HCT116 (cell line): Measurements from ENCODE around the gene DIPK1A. TPM values are rescaled to one million over a fixed set of nuclear protein-coding genes. Genes with fewer than 3 reads are reported as not detected.

ENCODE experiments used
- ATAC-seq: fragments of 200-7000 bp; cut with Tn5 transposase; 2 replicates; pipeline ENCODE4 v1.9.1; 2020; ENCODE audit warnings: mild to moderate bottlenecking, moderate library complexity
- BruUV-seq: library from RNA; stranded (reverse); fragments of 400-500 nt; replicated peaks from 2 replicates; lab custom pipeline; 2021; lab: Mats Ljungman, UMichigan
- CTCF ChIA-PET: fragments of 300-600 bp; sonication (Branson Sonifier 250); formaldehyde crosslinking; loops from one replicate; lab custom pipeline; 2021; ENCODE audit warnings: antibody characterized with exemption; lab: Charles Lee
- POLR2A ChIA-PET: fragments of 300-600, 350-600 bp; sonication (Branson Sonifier 250); formaldehyde crosslinking; loops from one replicate; lab custom pipeline; 2021; ENCODE audit warnings: antibody characterized with exemption; lab: Charles Lee
- RAD21 ChIA-PET, 2 experiments: fragments of 300-600 bp; sonication (Branson Sonifier 250); formaldehyde crosslinking; loops; one replicate each; lab custom pipeline; 2023; ENCODE audit warnings: low total read pairs in 2 of 2; ENCODE audit not compliant: uncharacterized antibody in 2 of 2, unreplicated experiment in 2 of 2, low non-redundant PET in 1 of 2; lab: Charles Lee
- DNase-seq: peaks from one replicate; pipeline ENCODE4 v3.0.0-alpha.2; 2010; ENCODE audit warnings: low read depth, low spot score
- H2AFZ ChIP-seq: fragments of 200-600 bp; shearing (Covaris generic), sonication (generic); 2 replicates; pipeline ENCODE4 v1.6.1; 2017; ENCODE audit warnings: low read depth, mixed run types, mixed read lengths, antibody characterized with exemption, low read length; ENCODE audit not compliant: poor library complexity, severe bottlenecking
- H3K27ac ChIP-seq: 2 replicates; pipeline ENCODE4 v1.5.1; 2012; ENCODE audit warnings: low read depth, low read length
- H3K27me3 ChIP-seq: fragments of 200-600 bp; sonication (generic); 2 replicates; pipeline ENCODE4 v1.6.1; 2016; ENCODE audit warnings: mixed run types, low read length, mixed read lengths; ENCODE audit not compliant: insufficient read depth
- H3K36me3 ChIP-seq, 2 experiments: fragments of 200-500 bp in 1 of 2; fragments of 200-600 bp in 1 of 2; sonication (Bioruptor generic) in 1 of 2; sonication (generic) in 1 of 2; 2 replicates each; pipeline versions ENCODE4 v1.5.1 to v1.6.1; 2014 to 2016; ENCODE audit warnings: low read length in 2 of 2, inconsistent platforms in 1 of 2, mixed read lengths in 1 of 2, mixed run types in 1 of 2; ENCODE audit not compliant: insufficient read depth in 2 of 2, control insufficient read depth in 1 of 2
- H3K4me1 ChIP-seq, 2 experiments: fragments of 200-600 bp in 1 of 2; sonication (generic) in 1 of 2; 2 replicates each; pipeline versions ENCODE4 v1.5.1 to v1.6.1; 2012 to 2017; ENCODE audit warnings: low read length in 2 of 2, inconsistent platforms in 1 of 2, mild to moderate bottlenecking in 1 of 2, mixed read lengths in 1 of 2, mixed run types in 1 of 2, moderate library complexity in 1 of 2; ENCODE audit not compliant: insufficient read depth in 2 of 2, control insufficient read depth in 1 of 2
- H3K4me2 ChIP-seq: fragments of 200-600 bp; sonication (generic); 2 replicates; pipeline ENCODE4 v1.6.1; 2017; ENCODE audit warnings: mixed run types, low read length, mixed read lengths
- H3K4me3 ChIP-seq, 2 experiments: fragments of 200-600 bp in 1 of 2; sonication (generic) in 1 of 2; replicated peaks in 1 of 2; 2 replicates each; pipeline ENCODE4 v1.5.1; 2011 to 2016; ENCODE audit warnings: low read length in 2 of 2, control low read depth in 1 of 2, low read depth in 1 of 2, mild to moderate bottlenecking in 1 of 2, mixed read lengths in 1 of 2, mixed run types in 1 of 2
- H3K79me2 ChIP-seq: fragments of 200-600 bp; sonication (generic); 2 replicates; pipeline ENCODE4 v1.6.1; 2017; ENCODE audit warnings: mild to moderate bottlenecking, mixed run types, low read length, moderate library complexity, mixed read lengths; ENCODE audit not compliant: insufficient read depth
- H3K9ac ChIP-seq: fragments of 200-600 bp; sonication (generic); 2 replicates; pipeline ENCODE4 v1.6.1; 2016; ENCODE audit warnings: low read length, mixed read lengths
- H3K9me2 ChIP-seq: fragments of 200-600 bp; sonication (generic), shearing (Covaris generic); 2 replicates; pipeline ENCODE4 v1.6.1; 2017; ENCODE audit warnings: mixed run types, mild to moderate bottlenecking, moderate library complexity; ENCODE audit not compliant: insufficient read depth
- H3K9me3 ChIP-seq, 2 experiments: fragments of 200-500 bp in 1 of 2; fragments of 200-600 bp in 1 of 2; sonication (Bioruptor generic) in 1 of 2; sonication (generic) in 1 of 2; 2 replicates each; pipeline ENCODE4 v1.6.1; 2014 to 2017; ENCODE audit warnings: low read length in 2 of 2, mixed read lengths in 2 of 2, inconsistent platforms in 1 of 2, low read depth in 1 of 2, mild to moderate bottlenecking in 1 of 2, mixed run types in 1 of 2, moderate library complexity in 1 of 2; ENCODE audit not compliant: control insufficient read depth in 1 of 2, insufficient read depth in 1 of 2
- H4K20me1 ChIP-seq: fragments of 200-600 bp; sonication (generic), shearing (Covaris generic); 2 replicates; pipeline ENCODE4 v1.6.1; 2017; ENCODE audit warnings: mixed run types, mild to moderate bottlenecking, moderate library complexity; ENCODE audit not compliant: insufficient read depth
- ATF3 ChIP-seq: IDR thresholded peaks from 2 replicates; pipeline ENCODE4 v1.6.1; 2012
- CBX3 ChIP-seq: IDR thresholded peaks from 2 replicates; pipeline ENCODE4 v1.6.1; 2012; ENCODE audit warnings: low read depth
- EGR1 ChIP-seq: IDR thresholded peaks from 2 replicates; pipeline ENCODE4 v1.6.1; 2012; ENCODE audit warnings: low read depth
- ELF1 ChIP-seq: IDR thresholded peaks from 2 replicates; pipeline ENCODE4 v1.6.1; 2012; ENCODE audit warnings: low read depth, borderline replicate concordance
- EZH2 ChIP-seq: fragments of 200-600 bp; sonication (generic); IDR thresholded peaks from 2 replicates; pipeline ENCODE4 v1.6.1; 2017; ENCODE audit warnings: antibody characterized with exemption, mixed run types
- FOSL1 ChIP-seq: IDR thresholded peaks from 2 replicates; pipeline ENCODE4 v1.6.1; 2012; ENCODE audit warnings: low read depth
- POLR2A ChIP-seq: IDR thresholded peaks from 2 replicates; pipeline ENCODE4 v1.7.0; 2011; ENCODE audit warnings: borderline replicate concordance; ENCODE audit not compliant: insufficient read depth, insufficient read length; ENCODE audit errors: extremely low read depth
- POLR2AphosphoS5 ChIP-seq: IDR thresholded peaks from 2 replicates; pipeline ENCODE4 v1.6.1; 2011; ENCODE audit warnings: mild to moderate bottlenecking, low read depth, low read length, moderate library complexity
- RAD21 ChIP-seq: IDR thresholded peaks from 2 replicates; pipeline ENCODE4 v1.6.1; 2012; ENCODE audit warnings: low read depth, mild to moderate bottlenecking
- SIN3A ChIP-seq: IDR thresholded peaks from 2 replicates; pipeline ENCODE4 v1.6.1; 2012; ENCODE audit warnings: low read depth
- SRF ChIP-seq: IDR thresholded peaks from 2 replicates; pipeline ENCODE4 v1.6.1; 2012; ENCODE audit warnings: low read depth
- TCF7L2 ChIP-seq: IDR thresholded peaks from 2 replicates; pipeline ENCODE4 v1.7.0; 2011; ENCODE audit warnings: borderline replicate concordance, inconsistent platforms; ENCODE audit not compliant: insufficient read depth, insufficient read length; ENCODE audit errors: extremely low read depth
- YY1 ChIP-seq: IDR thresholded peaks from 2 replicates; pipeline ENCODE4 v1.6.1; 2011; ENCODE audit warnings: low read length, low read depth, moderate library complexity, mild to moderate bottlenecking; ENCODE audit not compliant: insufficient replicate concordance; ENCODE audit errors: extremely low read depth
- ZFX ChIP-seq: fragments of 450-650 bp; IDR thresholded peaks from 2 replicates; pipeline ENCODE4 v1.6.1; 2017
- ZNF274 ChIP-seq: fragments of 200-500 bp; sonication (Bioruptor generic); IDR thresholded peaks from 2 replicates; pipeline ENCODE4 v1.6.1; 2014; ENCODE audit warnings: mild to moderate bottlenecking, low read depth, low read length, inconsistent platforms
- intact Hi-C: fragments of 100-400 bp; cut with micrococcal nuclease; formaldehyde crosslinking; loops from 2 replicates; pipeline ENCODE4 v1.10.0; 2022
- total RNA-seq: library from RNA; stranded (reverse); gene quantifications from one replicate; pipeline ENCODE4 v1.2.1, GENCODE V29; 2021; ENCODE audit not compliant: unreplicated experiment
- TF ChIP-seq, protein P1 (sequence below): IDR thresholded peaks from 2 replicates; pipeline ENCODE4 v1.6.1; 2011; ENCODE audit warnings: mild to moderate bottlenecking, low read length, moderate library complexity; ENCODE audit not compliant: insufficient replicate concordance; ENCODE audit errors: extremely low read depth

The DIPK1A gene
- total RNA-seq, 1 experiment from 2014 or later, result 4.3 TPM

DNA sequence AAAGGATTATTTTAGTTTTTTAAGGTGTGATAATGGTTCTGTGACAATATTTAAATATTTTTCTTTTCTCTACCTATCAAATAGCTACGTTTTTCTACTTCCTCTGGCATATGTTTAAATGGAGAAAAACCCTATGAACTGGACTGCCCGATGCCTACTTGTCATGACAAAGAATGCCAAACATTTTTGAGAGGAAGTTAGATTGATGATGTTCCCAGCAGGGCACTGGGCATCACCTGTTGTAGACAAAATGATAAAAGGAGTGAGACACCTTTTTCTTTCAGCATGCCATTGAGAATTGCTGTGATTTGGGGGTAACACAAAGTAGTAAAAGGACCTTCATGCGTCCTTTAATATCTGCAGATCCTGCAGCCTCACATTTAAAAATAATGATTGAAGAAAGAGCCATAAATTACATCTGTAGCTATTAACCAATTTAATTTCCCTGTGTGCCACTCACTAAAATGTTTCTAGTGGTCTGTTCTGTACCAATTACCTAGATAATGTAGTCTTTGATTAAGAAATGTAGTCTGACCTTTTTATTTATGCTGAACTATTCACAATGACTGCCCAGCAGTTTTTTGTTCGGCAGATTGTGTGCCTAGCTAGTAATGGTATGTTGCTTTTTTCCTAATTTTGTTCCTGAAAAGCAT, 81.8 kb downstream of the DIPK1A start:
- no peak overlapping the region for H2AFZ ChIP-seq
- no peak overlapping the region for H3K4me3 ChIP-seq
- H4K20me1 ChIP-seq, result no peaks in the 10 kb centered on the region
- no TSS peak for BruUV-seq
- H3K4me2 ChIP-seq, result no peak overlapping the region
- no peak for ATAC-seq
- H3K79me2 ChIP-seq, result no peaks in the 10 kb centered on the region
- DNase-seq, result no peak
- H3K9ac ChIP-seq, result no peak overlapping the region
- POLR2A ChIA-PET, result no interaction called here
- RAD21 ChIA-PET, result no interaction called here
- no peaks in the 10 kb centered on the region for H3K9me3 ChIP-seq
- no peak for TF ChIP-seq SRF
- TF ChIP-seq ZFX, result no peak
- TF ChIP-seq EGR1, result no peak
- TF ChIP-seq CBX3, result no peak
- TF ChIP-seq ATF3, result no peak
- TF ChIP-seq ELF1, result no peak
- TF ChIP-seq POLR2AphosphoS5, result no peak
- no peak for TF ChIP-seq TCF7L2
- no peak for TF ChIP-seq SIN3A
- no peak for TF ChIP-seq EZH2
- TF ChIP-seq YY1, result no peak
- TF ChIP-seq, protein P1, sequence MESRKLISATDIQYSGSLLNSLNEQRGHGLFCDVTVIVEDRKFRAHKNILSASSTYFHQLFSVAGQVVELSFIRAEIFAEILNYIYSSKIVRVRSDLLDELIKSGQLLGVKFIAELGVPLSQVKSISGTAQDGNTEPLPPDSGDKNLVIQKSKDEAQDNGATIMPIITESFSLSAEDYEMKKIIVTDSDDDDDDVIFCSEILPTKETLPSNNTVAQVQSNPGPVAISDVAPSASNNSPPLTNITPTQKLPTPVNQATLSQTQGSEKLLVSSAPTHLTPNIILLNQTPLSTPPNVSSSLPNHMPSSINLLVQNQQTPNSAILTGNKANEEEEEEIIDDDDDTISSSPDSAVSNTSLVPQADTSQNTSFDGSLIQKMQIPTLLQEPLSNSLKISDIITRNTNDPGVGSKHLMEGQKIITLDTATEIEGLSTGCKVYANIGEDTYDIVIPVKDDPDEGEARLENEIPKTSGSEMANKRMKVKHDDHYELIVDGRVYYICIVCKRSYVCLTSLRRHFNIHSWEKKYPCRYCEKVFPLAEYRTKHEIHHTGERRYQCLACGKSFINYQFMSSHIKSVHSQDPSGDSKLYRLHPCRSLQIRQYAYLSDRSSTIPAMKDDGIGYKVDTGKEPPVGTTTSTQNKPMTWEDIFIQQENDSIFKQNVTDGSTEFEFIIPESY, result no peak
- no peak for TF ChIP-seq FOSL1
- no peak for TF ChIP-seq POLR2A
- TF ChIP-seq ZNF274, result no peak
- TF ChIP-seq RAD21, result no peak
- H3K27me3 ChIP-seq, result no peaks in the 10 kb centered on the region
- intact Hi-C loops, result no loop called here
- H3K36me3 ChIP-seq, result no peaks in the 10 kb centered on the region
- H3K9me2 ChIP-seq, result no peaks in the 10 kb centered on the region
- CTCF ChIA-PET, result no interaction called here
- no peak overlapping the region for H3K27ac ChIP-seq
- H3K4me1 ChIP-seq, result no peaks in the 10 kb centered on the region
